Calu3 (cell line): ENCODE measurements around the gene CACNA2D3. TPM values are rescaled to one million over a fixed set of nuclear protein-coding genes. Genes with fewer than 3 reads are reported as not detected.

Experiments
- BruUV-seq: library from RNA; stranded (reverse); fragments of 400-500 nt; replicated peaks from 2 replicates; lab custom pipeline; 2021; lab: Mats Ljungman, UMichigan
- CTCF ChIA-PET: fragments of 300-600 bp; sonication (Branson Sonifier 250); formaldehyde crosslinking; loops from one replicate; lab custom pipeline; 2022; ENCODE audit warnings: antibody characterized with exemption; lab: Charles Lee
- DNase-seq: peaks from one replicate; pipeline ENCODE4 v3.0.0; 2022
- H3K27ac Mint-ChIP-seq: one replicate; pipeline ENCODE4 v1.8.0; 2022; ENCODE audit warnings: mixed read lengths; ENCODE audit not compliant: unreplicated experiment
- H3K27me3 Mint-ChIP-seq: one replicate; pipeline ENCODE4 v1.8.0; 2022; ENCODE audit warnings: mixed read lengths; ENCODE audit not compliant: unreplicated experiment
- H3K36me3 Mint-ChIP-seq: one replicate; pipeline ENCODE4 v1.8.0; 2022; ENCODE audit warnings: mild to moderate bottlenecking, moderate library complexity, mixed read lengths; ENCODE audit not compliant: insufficient read depth, unreplicated experiment
- H3K4me1 Mint-ChIP-seq: one replicate; pipeline ENCODE4 v1.8.0; 2022; ENCODE audit warnings: mild to moderate bottlenecking, low read depth, mixed read lengths; ENCODE audit not compliant: unreplicated experiment
- H3K4me3 Mint-ChIP-seq: one replicate; pipeline ENCODE4 v1.8.0; 2022; ENCODE audit warnings: mild to moderate bottlenecking, low read depth, moderate library complexity, mixed read lengths; ENCODE audit not compliant: unreplicated experiment
- H3K9me3 Mint-ChIP-seq: one replicate; pipeline ENCODE4 v1.8.0; 2022; ENCODE audit warnings: low read depth, mixed read lengths; ENCODE audit not compliant: unreplicated experiment
- intact Hi-C: fragments of 100-400 bp; cut with micrococcal nuclease; formaldehyde crosslinking; loops from one replicate; pipeline ENCODE4 v1.10.0; 2022; ENCODE audit not compliant: unreplicated experiment
- total RNA-seq: library from RNA; stranded (reverse); gene quantifications from 2 replicates; pipeline ENCODE4 v1.2.3, GENCODE V29; 2022
- TF ChIP-seq, protein P1 (sequence below): fragments of 200-600 bp; IDR thresholded peaks from one replicate; pipeline ENCODE4 v1.8.0; 2022; ENCODE audit warnings: antibody characterized with exemption; ENCODE audit not compliant: unreplicated experiment

The CACNA2D3 gene
- total RNA-seq, 1 experiment from 2014 or later: not detected

DNA sequence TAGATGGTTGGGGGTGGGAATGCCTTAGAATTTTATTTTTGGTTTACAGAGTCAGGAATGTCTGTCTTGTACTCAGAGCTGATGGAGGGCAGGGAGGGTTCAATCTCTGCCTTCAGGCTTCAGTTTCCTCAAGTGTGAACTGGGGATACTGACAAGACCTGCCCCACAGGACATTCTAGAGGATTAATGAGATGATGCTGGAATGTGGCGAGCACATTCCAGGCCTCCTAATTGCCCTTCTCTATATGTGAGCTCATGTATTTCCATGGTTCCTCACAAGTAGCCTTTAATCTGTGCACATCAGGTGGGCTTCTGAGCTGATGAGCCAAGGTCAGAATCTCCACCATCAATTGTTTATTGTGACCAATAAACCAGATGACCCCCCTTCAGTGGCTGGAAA is 90.4 kb downstream of the CACNA2D3 start:
- Mint-ChIP-seq H3K27ac (no peak overlapping the region), H3K27me3 (peaks cover 29% of the 10 kb centered on the region), H3K4me3 (no peak overlapping the region), H3K4me1 (no peaks in the 10 kb centered on the region), H3K36me3 (no peaks in the 10 kb centered on the region), H3K9me3 (peaks cover 3% of the 10 kb centered on the region)
- intact Hi-C loops: no loop called here
- CTCF ChIA-PET: no interaction called here
- TF ChIP-seq, protein P1, sequence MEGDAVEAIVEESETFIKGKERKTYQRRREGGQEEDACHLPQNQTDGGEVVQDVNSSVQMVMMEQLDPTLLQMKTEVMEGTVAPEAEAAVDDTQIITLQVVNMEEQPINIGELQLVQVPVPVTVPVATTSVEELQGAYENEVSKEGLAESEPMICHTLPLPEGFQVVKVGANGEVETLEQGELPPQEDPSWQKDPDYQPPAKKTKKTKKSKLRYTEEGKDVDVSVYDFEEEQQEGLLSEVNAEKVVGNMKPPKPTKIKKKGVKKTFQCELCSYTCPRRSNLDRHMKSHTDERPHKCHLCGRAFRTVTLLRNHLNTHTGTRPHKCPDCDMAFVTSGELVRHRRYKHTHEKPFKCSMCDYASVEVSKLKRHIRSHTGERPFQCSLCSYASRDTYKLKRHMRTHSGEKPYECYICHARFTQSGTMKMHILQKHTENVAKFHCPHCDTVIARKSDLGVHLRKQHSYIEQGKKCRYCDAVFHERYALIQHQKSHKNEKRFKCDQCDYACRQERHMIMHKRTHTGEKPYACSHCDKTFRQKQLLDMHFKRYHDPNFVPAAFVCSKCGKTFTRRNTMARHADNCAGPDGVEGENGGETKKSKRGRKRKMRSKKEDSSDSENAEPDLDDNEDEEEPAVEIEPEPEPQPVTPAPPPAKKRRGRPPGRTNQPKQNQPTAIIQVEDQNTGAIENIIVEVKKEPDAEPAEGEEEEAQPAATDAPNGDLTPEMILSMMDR: no peak
- BruUV-seq: no TSS peak
- no peak for DNase-seq

DNA sequence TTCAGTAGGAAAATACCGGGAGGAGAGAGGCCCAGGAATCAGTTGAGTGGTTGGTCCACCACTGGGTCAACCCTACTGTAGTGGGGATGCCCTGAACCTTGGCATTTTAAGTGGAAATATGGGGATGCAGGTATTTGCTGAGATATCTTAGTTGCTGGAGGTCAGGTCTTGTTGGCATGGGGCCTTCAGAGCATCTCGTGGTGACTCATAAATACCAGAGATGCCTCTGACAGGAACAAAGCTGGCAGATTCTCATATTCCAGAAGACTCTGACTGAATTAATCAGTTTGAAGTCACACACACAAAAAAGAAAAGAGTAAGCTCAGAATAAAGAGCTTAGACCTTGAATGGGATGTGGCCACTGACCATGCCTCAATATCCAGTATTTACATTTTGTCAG is 91.6 kb downstream of the CACNA2D3 start:
- H3K9me3 Mint-ChIP-seq: no peaks in the 10 kb centered on the region
- intact Hi-C loops: no loop called here
- no peak overlapping the region for H3K4me3 Mint-ChIP-seq
- H3K36me3 Mint-ChIP-seq: no peaks in the 10 kb centered on the region
- no peak overlapping the region for H3K27ac Mint-ChIP-seq
- BruUV-seq: no TSS peak
- CTCF ChIA-PET: no interaction called here
- TF ChIP-seq, protein P1: no peak
- H3K4me1 Mint-ChIP-seq: no peaks in the 10 kb centered on the region
- peaks cover 29% of the 10 kb centered on the region for H3K27me3 Mint-ChIP-seq
- no peak for DNase-seq

DNA sequence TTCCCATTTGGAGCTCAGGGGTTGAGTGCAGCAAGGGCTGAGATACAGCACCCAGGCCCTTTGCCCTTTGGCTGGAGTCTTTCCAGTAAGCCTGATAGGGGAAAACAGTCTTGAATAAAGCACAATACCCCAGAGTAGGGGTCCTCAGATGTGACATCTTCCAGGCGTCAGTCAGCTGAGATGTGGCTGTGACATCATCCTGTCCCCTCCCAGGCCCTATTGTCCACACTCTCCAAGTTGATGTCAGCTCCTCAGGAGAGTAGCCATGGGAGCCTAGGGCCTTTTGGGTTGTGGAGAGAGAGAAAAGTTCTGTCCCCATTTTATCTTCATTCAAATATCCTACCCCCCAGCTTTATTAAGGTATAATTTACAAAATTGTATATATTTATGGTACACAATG is 92.5 kb downstream of the CACNA2D3 start:
- intact Hi-C loops: no loop called here
- DNase-seq: no peak
- Mint-ChIP-seq H3K4me3 (no peak overlapping the region), H3K27ac (no peak overlapping the region), H3K27me3 (peaks cover 23% of the 10 kb centered on the region), H3K4me1 (no peaks in the 10 kb centered on the region), H3K9me3 (no peaks in the 10 kb centered on the region), H3K36me3 (no peaks in the 10 kb centered on the region)
- TF ChIP-seq, protein P1: no peak
- no TSS peak for BruUV-seq
- CTCF ChIA-PET: no interaction called here

DNA sequence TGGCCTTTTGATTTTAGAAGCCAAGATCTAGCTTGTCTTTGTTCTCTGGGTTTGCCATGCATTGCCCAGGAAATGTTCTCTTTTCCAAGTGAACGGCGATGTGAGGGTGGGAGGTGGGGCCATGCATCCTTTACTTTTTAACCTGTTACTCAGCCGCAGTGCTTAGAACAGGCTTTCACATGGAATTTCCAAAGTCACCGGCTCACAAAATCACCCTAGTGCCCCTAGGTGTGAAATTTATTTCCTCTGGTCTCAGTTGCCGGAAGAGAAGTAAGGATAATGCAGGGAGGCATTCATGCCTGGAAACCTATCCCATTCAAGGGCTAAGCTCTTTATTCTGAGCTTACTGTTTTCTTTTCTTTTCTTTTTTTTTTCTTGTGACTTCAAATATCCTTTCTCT is 93.2 kb downstream of the CACNA2D3 start:
- CTCF ChIA-PET: no interaction called here
- Mint-ChIP-seq H3K4me3 (no peak overlapping the region), H3K9me3 (no peaks in the 10 kb centered on the region), H3K36me3 (no peaks in the 10 kb centered on the region), H3K27ac (no peak overlapping the region), H3K27me3 (peaks cover 16% of the 10 kb centered on the region), H3K4me1 (no peaks in the 10 kb centered on the region)
- DNase-seq: no peak
- TF ChIP-seq, protein P1: no peak
- BruUV-seq: no TSS peak
- intact Hi-C loops: no loop called here

DNA sequence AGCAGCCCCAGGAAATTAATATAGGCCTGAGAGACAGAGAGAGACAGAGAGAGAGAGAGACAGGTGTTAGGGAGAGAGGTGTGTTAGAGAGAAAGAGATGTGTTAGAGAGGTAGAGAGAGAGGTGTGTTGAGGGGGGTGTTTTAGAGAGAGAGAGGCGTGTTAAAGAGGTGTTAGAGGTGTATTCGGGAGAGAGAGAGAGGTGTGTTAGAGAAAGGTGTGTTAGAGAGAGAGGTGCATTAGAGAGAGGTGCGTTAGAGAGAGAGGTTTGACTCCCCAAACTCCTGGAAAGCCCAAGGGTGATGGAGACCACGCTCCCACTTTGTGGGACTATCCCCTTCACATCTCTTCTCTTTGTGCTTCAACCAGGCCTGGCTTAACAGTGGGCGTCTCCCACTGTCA is 95.5 kb downstream of the CACNA2D3 start:
- Mint-ChIP-seq H3K9me3 (no peaks in the 10 kb centered on the region), H3K27me3 (no peaks in the 10 kb centered on the region), H3K27ac (no peak overlapping the region), H3K36me3 (no peaks in the 10 kb centered on the region), H3K4me3 (no peak overlapping the region), H3K4me1 (no peaks in the 10 kb centered on the region)
- TF ChIP-seq, protein P1: no peak
- BruUV-seq: no TSS peak
- no peak for DNase-seq
- intact Hi-C loops: no loop called here
- CTCF ChIA-PET: no interaction called here
